H9 (cell line): Measurements from ENCODE around the gene NR2F1-AS1. TPM values are rescaled to one million over a fixed set of nuclear protein-coding genes. Genes with fewer than 3 reads are reported as not detected.
A peak's percentile ranks its signal among the peaks of the same experiment; 100 is the strongest.

ENCODE experiments used
- DNase-seq: peaks from one replicate; pipeline ENCODE4 v3.0.0-alpha.2; 2017
- H2AFZ ChIP-seq: one replicate; pipeline ENCODE4 v1.6.1; 2013; ENCODE audit warnings: mild to moderate bottlenecking, low read length, control low read depth, moderate library complexity
- H2AK5ac ChIP-seq: 2 replicates; pipeline ENCODE4 v1.6.1; 2013; ENCODE audit warnings: low read length, control low read depth, mixed read lengths; ENCODE audit not compliant: insufficient read length
- H2BK120ac ChIP-seq: one replicate; pipeline ENCODE4 v1.6.1; 2013; ENCODE audit warnings: low read depth, mild to moderate bottlenecking, low read length, control low read depth, inconsistent platforms; ENCODE audit not compliant: poor library complexity, severe bottlenecking
- H2BK12ac ChIP-seq: 2 replicates; pipeline ENCODE4 v1.6.1; 2013; ENCODE audit warnings: low read length, control low read depth, mixed read lengths, low read depth; ENCODE audit not compliant: insufficient read length
- H2BK15ac ChIP-seq: 2 replicates; pipeline ENCODE4 v1.6.1; 2013; ENCODE audit warnings: low read depth, low read length, control low read depth
- H2BK20ac ChIP-seq: one replicate; pipeline ENCODE4 v1.6.1; 2013; ENCODE audit warnings: low read depth, mild to moderate bottlenecking, low read length, control low read depth, inconsistent platforms; ENCODE audit not compliant: poor library complexity, severe bottlenecking
- H2BK5ac ChIP-seq: 2 replicates; pipeline ENCODE4 v1.6.1; 2013; ENCODE audit warnings: low read length, control low read depth, mixed read lengths; ENCODE audit not compliant: insufficient read length
- H3K14ac ChIP-seq: 2 replicates; pipeline ENCODE4 v1.6.1; 2013; ENCODE audit warnings: low read length, control low read depth; ENCODE audit not compliant: insufficient read depth
- H3K18ac ChIP-seq: 2 replicates; pipeline ENCODE4 v1.6.1; 2013; ENCODE audit warnings: low read depth, mild to moderate bottlenecking, mixed read lengths, low read length, control low read depth; ENCODE audit not compliant: insufficient read length
- H3K23ac ChIP-seq: 2 replicates; pipeline ENCODE4 v1.6.1; 2013; ENCODE audit warnings: low read length, control low read depth, mixed read lengths, low read depth; ENCODE audit not compliant: insufficient read length
- H3K23me2 ChIP-seq: 2 replicates; pipeline ENCODE4 v1.6.1; 2013; ENCODE audit warnings: low read depth, mild to moderate bottlenecking, mixed read lengths, low read length, control low read depth; ENCODE audit not compliant: insufficient read length, poor library complexity, severe bottlenecking
- H3K27ac ChIP-seq: 2 replicates; pipeline ENCODE4 v1.5.1; 2013; ENCODE audit warnings: low read length, control low read depth, mixed read lengths, low read depth; ENCODE audit not compliant: insufficient read length
- H3K27me3 ChIP-seq: 2 replicates; pipeline ENCODE4 v1.6.1; 2013; ENCODE audit warnings: low read length, control low read depth, inconsistent platforms; ENCODE audit not compliant: insufficient read depth
- H3K4ac ChIP-seq: 2 replicates; pipeline ENCODE4 v1.6.1; 2013; ENCODE audit warnings: low read depth, mild to moderate bottlenecking, control low read depth, inconsistent platforms, low read length, moderate library complexity
- H3K4me1 ChIP-seq: 2 replicates; pipeline ENCODE4 v1.6.1; 2013; ENCODE audit warnings: low read length, control low read depth, inconsistent platforms; ENCODE audit not compliant: insufficient read depth
- H3K4me2 ChIP-seq: 2 replicates; pipeline ENCODE4 v1.6.1; 2013; ENCODE audit warnings: low read length, control low read depth, mixed read lengths; ENCODE audit not compliant: insufficient read length, insufficient read depth
- H3K56ac ChIP-seq: 2 replicates; pipeline ENCODE4 v1.6.1; 2013; ENCODE audit warnings: low read depth, mild to moderate bottlenecking, mixed read lengths, low read length, control low read depth; ENCODE audit not compliant: insufficient read length
- H3K79me1 ChIP-seq: 2 replicates; pipeline ENCODE4 v1.6.1; 2013; ENCODE audit warnings: low read depth, mild to moderate bottlenecking, moderate library complexity, low read length, control low read depth, inconsistent platforms; ENCODE audit not compliant: insufficient read depth, poor library complexity, severe bottlenecking
- H3K79me2 ChIP-seq: 2 replicates; pipeline ENCODE4 v1.6.1; 2013; ENCODE audit warnings: low read length, control low read depth, inconsistent platforms; ENCODE audit not compliant: insufficient read depth
- H3K9ac ChIP-seq: 2 replicates; pipeline ENCODE4 v1.6.1; 2013; ENCODE audit warnings: low read length, control low read depth, mixed read lengths; ENCODE audit not compliant: insufficient read length; ENCODE audit errors: extremely low read depth
- H3K9me3 ChIP-seq: one replicate; pipeline ENCODE4 v1.6.1; 2013; ENCODE audit warnings: low read depth, low read length, inconsistent platforms; ENCODE audit not compliant: control insufficient read depth
- H3T11ph ChIP-seq: one replicate; pipeline ENCODE4 v1.6.1; 2013; ENCODE audit warnings: mild to moderate bottlenecking, low read length, control low read depth, inconsistent platforms
- H4K20me1 ChIP-seq: one replicate; pipeline ENCODE4 v1.6.1; 2013; ENCODE audit not compliant: control insufficient read depth, insufficient read length, insufficient read depth
- H4K5ac ChIP-seq: 2 replicates; pipeline ENCODE4 v1.6.1; 2013; ENCODE audit warnings: low read depth, mild to moderate bottlenecking, mixed read lengths, low read length, control low read depth; ENCODE audit not compliant: insufficient read length
- H4K8ac ChIP-seq: replicated peaks from 2 replicates; pipeline ENCODE4 v1.6.1; 2013; ENCODE audit warnings: low read length, control low read depth, mixed read lengths, low read depth; ENCODE audit not compliant: insufficient read length
- H4K91ac ChIP-seq: 2 replicates; pipeline ENCODE4 v1.6.1; 2013; ENCODE audit warnings: low read depth, mild to moderate bottlenecking, moderate library complexity, mixed read lengths, low read length, control low read depth; ENCODE audit not compliant: insufficient read length
- H3K27ac Mint-ChIP-seq, 3 experiments: 2 replicates in 2 of 3; 3 replicates in 1 of 3; pipeline ENCODE4 v1.8.0; 2020 to 2021; ENCODE audit warnings: mixed read lengths in 3 of 3, mild to moderate bottlenecking in 1 of 3, moderate library complexity in 1 of 3
- H3K27me3 Mint-ChIP-seq: 2 replicates; pipeline ENCODE4 v1.8.0; 2021; ENCODE audit warnings: low read depth, mild to moderate bottlenecking, moderate library complexity, mixed read lengths
- H3K36me3 Mint-ChIP-seq, 3 experiments: 2 replicates in 2 of 3; 3 replicates in 1 of 3; pipeline ENCODE4 v1.8.0; 2020 to 2021; ENCODE audit warnings: low read depth in 3 of 3, mixed read lengths in 3 of 3; ENCODE audit not compliant: insufficient read depth in 1 of 3
- H3K4me1 Mint-ChIP-seq, 2 experiments: 2 replicates each; pipeline ENCODE4 v1.8.0; 2020; ENCODE audit warnings: mixed read lengths in 2 of 2
- H3K4me3 Mint-ChIP-seq, 2 experiments: 2 replicates in 1 of 2; 3 replicates in 1 of 2; pipeline ENCODE4 v1.8.0; 2020 to 2021; ENCODE audit warnings: mild to moderate bottlenecking in 2 of 2, mixed read lengths in 2 of 2, moderate library complexity in 1 of 2
- H3K9me3 Mint-ChIP-seq, 2 experiments: 2 replicates in 1 of 2; 3 replicates in 1 of 2; pipeline ENCODE4 v1.8.0; 2020; ENCODE audit warnings: mild to moderate bottlenecking in 2 of 2, mixed read lengths in 2 of 2, moderate library complexity in 1 of 2
- WGBS: extraction: QIAGEN DNeasy Blood & Tissue Kit; methylation state at CpG from one replicate; pipeline ENCODE4 v1.1.7; 2013; ENCODE audit warnings: missing lambda C conversion rate, low lambda C conversion rate, mixed read lengths; ENCODE audit not compliant: insufficient read length; ENCODE audit errors: extremely low coverage; 5-methylcytosine and 5-hydroxymethylcytosine counted together
- long read RNA-seq: library from polyadenylated mRNA; unstranded; transcript quantifications from one replicate; pipeline ENCODE4 v2.0.0, GENCODE V29; 2020
- total RNA-seq: library from RNA; stranded (reverse); gene quantifications from 2 replicates; pipeline ENCODE4 v1.2.1, GENCODE V29; 2021
- TF ChIP-seq, protein P1 (sequence below): fragments of 200-600 bp; sonication (generic); conservative IDR thresholded peaks from 3 replicates; pipeline ENCODE4 v1.8.0; 2021; ENCODE audit warnings: antibody characterized with exemption, mild to moderate bottlenecking

NR2F1-AS1 gene
- total RNA-seq: 1.7 and 1.9 TPM in 2 replicates
- long read RNA-seq, partial matches to known transcripts: 1 of 2 reads
- long read RNA-seq, other reads (novel, unspliced or antisense): 1 of 2 reads

DNA sequence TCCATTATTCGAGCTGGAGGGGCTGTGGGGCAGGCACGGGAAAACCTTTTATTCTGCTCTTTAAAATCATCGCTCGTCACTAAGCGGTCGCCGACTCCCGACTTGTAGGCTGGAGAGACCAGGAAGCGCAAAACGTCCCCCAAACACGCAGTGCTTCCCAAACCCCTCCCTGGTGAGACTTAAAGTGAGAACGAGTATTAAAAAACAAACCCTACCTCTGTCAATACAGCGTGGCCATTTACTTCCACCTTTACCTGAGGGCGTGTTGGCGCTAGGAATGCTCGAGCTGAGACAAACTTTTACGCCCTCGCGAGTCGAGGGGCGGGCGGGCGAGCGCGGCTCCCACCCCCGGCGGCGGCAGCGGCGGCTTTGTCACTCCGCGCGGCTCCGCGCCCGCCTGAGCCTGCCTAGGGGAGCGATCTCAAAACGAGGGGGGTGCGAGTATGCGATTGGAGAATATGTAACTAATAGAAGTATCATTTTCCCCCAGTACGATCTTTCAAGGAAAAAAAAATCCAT, at the start of gene NR2F1-AS1:
NR2F1-AS1 (minus strand) TSS at position 293 of the 519 bp plus-strand sequence.
- TF ChIP-seq, protein P1, sequence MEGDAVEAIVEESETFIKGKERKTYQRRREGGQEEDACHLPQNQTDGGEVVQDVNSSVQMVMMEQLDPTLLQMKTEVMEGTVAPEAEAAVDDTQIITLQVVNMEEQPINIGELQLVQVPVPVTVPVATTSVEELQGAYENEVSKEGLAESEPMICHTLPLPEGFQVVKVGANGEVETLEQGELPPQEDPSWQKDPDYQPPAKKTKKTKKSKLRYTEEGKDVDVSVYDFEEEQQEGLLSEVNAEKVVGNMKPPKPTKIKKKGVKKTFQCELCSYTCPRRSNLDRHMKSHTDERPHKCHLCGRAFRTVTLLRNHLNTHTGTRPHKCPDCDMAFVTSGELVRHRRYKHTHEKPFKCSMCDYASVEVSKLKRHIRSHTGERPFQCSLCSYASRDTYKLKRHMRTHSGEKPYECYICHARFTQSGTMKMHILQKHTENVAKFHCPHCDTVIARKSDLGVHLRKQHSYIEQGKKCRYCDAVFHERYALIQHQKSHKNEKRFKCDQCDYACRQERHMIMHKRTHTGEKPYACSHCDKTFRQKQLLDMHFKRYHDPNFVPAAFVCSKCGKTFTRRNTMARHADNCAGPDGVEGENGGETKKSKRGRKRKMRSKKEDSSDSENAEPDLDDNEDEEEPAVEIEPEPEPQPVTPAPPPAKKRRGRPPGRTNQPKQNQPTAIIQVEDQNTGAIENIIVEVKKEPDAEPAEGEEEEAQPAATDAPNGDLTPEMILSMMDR: no peak
- no peak within 1 kb of the TSS for H3K27ac Mint-ChIP-seq

More for the DNA sequence above, at the start of gene NR2F1-AS1:
- H3K4me1 Mint-ChIP-seq: peaks cover 14 to 28% of the 10 kb centered on the region in 2 experiments
- H3K9me3 ChIP-seq: no peaks in the 10 kb centered on the region
- peaks cover 67% of the 10 kb centered on the region for H3K27me3 ChIP-seq
- DNase-seq: no peak
- H3K27ac ChIP-seq: no peak within 1 kb of the TSS
- no peak within 1 kb of the TSS for H4K91ac ChIP-seq
- peaks cover 15% of the 10 kb centered on the region for H3K27me3 Mint-ChIP-seq
- no peak within 1 kb of the TSS for H3K23ac ChIP-seq
- peaks cover 2% of the 10 kb centered on the region; the same call in 1 of the 2 replicates for H3K4me1 ChIP-seq
- H4K8ac ChIP-seq: no peak within 1 kb of the TSS
- no CpG with 5 or more reads among the region's 41 CpGs for WGBS
- H3K9ac ChIP-seq: no peak within 1 kb of the TSS
- H2BK120ac ChIP-seq: no peak within 1 kb of the TSS
- H3K14ac ChIP-seq: no peak within 1 kb of the TSS
- no peak within 1 kb of the TSS for H2AK5ac ChIP-seq
- no peak within 1 kb of the TSS for H2BK12ac ChIP-seq
- H4K5ac ChIP-seq: no peak within 1 kb of the TSS
- H2BK15ac ChIP-seq: no peak within 1 kb of the TSS
- H2AFZ ChIP-seq: no peak within 1 kb of the TSS
- H3K18ac ChIP-seq: no peak within 1 kb of the TSS
- no peak within 1 kb of the TSS for H2BK20ac ChIP-seq
- no peak within 1 kb of the TSS for H3K4ac ChIP-seq
- H3T11ph ChIP-seq: no peak within 1 kb of the TSS
- peak within 1 kb of the TSS in 1 of 2 experiments; percentile 46; a peak in 4 of 5 replicates for H3K4me3 Mint-ChIP-seq
- H3K4me2 ChIP-seq: peak within 1 kb of the TSS; percentile 49
- H4K20me1 ChIP-seq: no peaks in the 10 kb centered on the region
- H3K9me3 Mint-ChIP-seq: peaks cover 0 to 5% of the 10 kb centered on the region in 2 experiments; a peak in 3 of 5 replicates
- H3K36me3 Mint-ChIP-seq: no peaks in the 10 kb centered on the region; a peak in 1 of 7 replicates
- no peaks in the 10 kb centered on the region for H3K79me1 ChIP-seq
- no peak within 1 kb of the TSS for H2BK5ac ChIP-seq
- peaks cover 12% of the 10 kb centered on the region for H3K23me2 ChIP-seq
- no peak within 1 kb of the TSS for H3K56ac ChIP-seq
- H3K79me2 ChIP-seq: no peaks in the 10 kb centered on the region
